Activated T-helper 2 cell treated with anti-CD3 and anti-CD28 coated beads, Interferon-gamma antibody, Interleukin-2, Interleukin-4, amounts not matched to agents 10 μg/mL and 5 μg/mL and 100 μg/mL, durations not matched to agents 14 hours and 24 hours and 36 hours (primary cell): ENCODE results near the gene CDYL2. TPM values are rescaled to one million over a fixed set of nuclear protein-coding genes. Genes with fewer than 3 reads are reported as not detected.

Experiments
- DNase-seq: peaks from one replicate; pipeline ENCODE4 v3.0.0; 2021; ENCODE audit warnings: low spot score
- H3K27ac Mint-ChIP-seq: one replicate; pipeline ENCODE4 v1.8.0; 2021; ENCODE audit warnings: mixed read lengths
- H3K27me3 Mint-ChIP-seq: one replicate; pipeline ENCODE4 v1.8.0; 2021; ENCODE audit warnings: low read depth, mixed read lengths
- H3K36me3 Mint-ChIP-seq: one replicate; pipeline ENCODE4 v1.8.0; 2021; ENCODE audit warnings: low read depth, mixed read lengths
- H3K4me1 Mint-ChIP-seq: one replicate; pipeline ENCODE4 v1.8.0; 2021; ENCODE audit warnings: low read depth, mixed read lengths
- H3K4me3 Mint-ChIP-seq: one replicate; pipeline ENCODE4 v1.8.0; 2021; ENCODE audit warnings: low read depth, mild to moderate bottlenecking, moderate library complexity, mixed read lengths
- H3K9me3 Mint-ChIP-seq: one replicate; pipeline ENCODE4 v1.8.0; 2021; ENCODE audit warnings: mixed read lengths
- intact Hi-C: fragments of 100-400 bp; cut with micrococcal nuclease; formaldehyde crosslinking; loops from one replicate; pipeline ENCODE4 v1.15.1; 2023
- total RNA-seq: library from RNA; stranded (reverse); gene quantifications from 2 replicates; pipeline ENCODE4 v1.2.3, GENCODE V29; 2022

CDYL2 gene
- 26.2 and 36.8 TPM in 2 replicates for total RNA-seq

GRCh38 chr16:80804526-80805383, at the start of gene CDYL2:
TSS of gene CDYL2 (minus strand) at chr16:80804598. CDS start at chr16:80804173, 425 bp downstream.
- Mint-ChIP-seq H3K4me1 (peaks cover 43% of the 10 kb centered on the region), H3K27me3 (no peaks in the 10 kb centered on the region), H3K27ac (peak within 1 kb of the TSS; percentile 90), H3K9me3 (no peaks in the 10 kb centered on the region), H3K4me3 (peak within 1 kb of the TSS; percentile 94), H3K36me3 (peaks cover 22% of the 10 kb centered on the region)
- DNase-seq, result peak; percentile 52
- intact Hi-C loops, result loop anchor here (10.0 kb wide), 1 partner anchor 200 kb away; the partner anchor contains the start of genes CENPN and CMC2

- intact Hi-C loops, result no loop called here
- Mint-ChIP-seq H3K9me3 (no peaks in the 10 kb centered on the region), H3K27ac (no peak overlapping the region), H3K4me3 (no peak overlapping the region), H3K4me1 (no peaks in the 10 kb centered on the region), H3K36me3 (no peaks in the 10 kb centered on the region), H3K27me3 (peaks cover 3% of the 10 kb centered on the region)
- DNase-seq, result no peak
Observed at GRCh38 chr16:80852261-80852872, 48.0 kb upstream of the CDYL2 start.

GRCh38 chr16:80851831-80852230, 47.4 kb upstream of the CDYL2 start:
- Mint-ChIP-seq H3K27ac (no peak overlapping the region), H3K4me3 (no peak overlapping the region), H3K4me1 (peaks cover 1% of the 10 kb centered on the region), H3K27me3 (peaks cover 3% of the 10 kb centered on the region), H3K9me3 (no peaks in the 10 kb centered on the region), H3K36me3 (no peaks in the 10 kb centered on the region)
- intact Hi-C loops, result no loop called here
- no peak for DNase-seq

- Mint-ChIP-seq H3K27ac (no peak overlapping the region), H3K36me3 (no peaks in the 10 kb centered on the region), H3K4me1 (peaks cover 1% of the 10 kb centered on the region), H3K4me3 (no peak overlapping the region), H3K9me3 (no peaks in the 10 kb centered on the region), H3K27me3 (peaks cover 3% of the 10 kb centered on the region)
- no peak for DNase-seq
- intact Hi-C loops, result no loop called here
Observed at GRCh38 chr16:80850757-80851156, 46.4 kb upstream of the CDYL2 start.

- peaks cover 4% of the 10 kb centered on the region for H3K9me3 Mint-ChIP-seq
- DNase-seq, result no peak
- no peaks in the 10 kb centered on the region for H3K36me3 Mint-ChIP-seq
- no peak overlapping the region for H3K4me3 Mint-ChIP-seq
- H3K27ac Mint-ChIP-seq, result no peak overlapping the region
- H3K27me3 Mint-ChIP-seq, result peaks cover 3% of the 10 kb centered on the region
- intact Hi-C loops, result no loop called here
- H3K4me1 Mint-ChIP-seq, result peaks cover 1% of the 10 kb centered on the region
Observed at GRCh38 chr16:80848862-80849261, 44.5 kb upstream of the CDYL2 start.

- DNase-seq, result no peak
- H3K27me3 Mint-ChIP-seq, result peaks cover 4% of the 10 kb centered on the region
- H3K4me3 Mint-ChIP-seq, result no peak overlapping the region
- intact Hi-C loops, result no loop called here
- H3K27ac Mint-ChIP-seq, result no peak overlapping the region
- peaks cover 9% of the 10 kb centered on the region for H3K9me3 Mint-ChIP-seq
- peaks cover 1% of the 10 kb centered on the region for H3K4me1 Mint-ChIP-seq
- H3K36me3 Mint-ChIP-seq, result no peaks in the 10 kb centered on the region
Observed at GRCh38 chr16:80846680-80847079, 42.3 kb upstream of the CDYL2 start.

GRCh38 chr16:80846275-80846674, 41.9 kb upstream of the CDYL2 start:
- Mint-ChIP-seq H3K9me3 (peaks cover 13% of the 10 kb centered on the region), H3K27me3 (peaks cover 8% of the 10 kb centered on the region), H3K4me3 (no peak overlapping the region), H3K36me3 (no peaks in the 10 kb centered on the region), H3K27ac (no peak overlapping the region), H3K4me1 (peaks cover 1% of the 10 kb centered on the region)
- intact Hi-C loops, result no loop called here
- no peak for DNase-seq

GRCh38 chr16:80844395-80844794, 40.0 kb upstream of the CDYL2 start:
- peaks cover 19% of the 10 kb centered on the region for H3K9me3 Mint-ChIP-seq
- H3K27ac Mint-ChIP-seq, result no peak overlapping the region
- no peaks in the 10 kb centered on the region for H3K36me3 Mint-ChIP-seq
- intact Hi-C loops, result no loop called here
- H3K27me3 Mint-ChIP-seq, result peaks cover 11% of the 10 kb centered on the region
- no peak overlapping the region for H3K4me3 Mint-ChIP-seq
- peaks cover 1% of the 10 kb centered on the region for H3K4me1 Mint-ChIP-seq
- no peak for DNase-seq

- H3K4me1 Mint-ChIP-seq, result no peaks in the 10 kb centered on the region
- H3K4me3 Mint-ChIP-seq, result no peak overlapping the region
- DNase-seq, result no peak
- no peak overlapping the region for H3K27ac Mint-ChIP-seq
- intact Hi-C loops, result no loop called here
- H3K36me3 Mint-ChIP-seq, result no peaks in the 10 kb centered on the region
- H3K27me3 Mint-ChIP-seq, result peaks cover 19% of the 10 kb centered on the region
- peaks cover 19% of the 10 kb centered on the region for H3K9me3 Mint-ChIP-seq
Observed at GRCh38 chr16:80841231-80841630, 36.8 kb upstream of the CDYL2 start.

GRCh38 chr16:80837533-80838147, 33.2 kb upstream of the CDYL2 start:
- no peak for DNase-seq
- Mint-ChIP-seq H3K4me3 (no peak overlapping the region), H3K27ac (no peak overlapping the region), H3K36me3 (no peaks in the 10 kb centered on the region), H3K4me1 (no peaks in the 10 kb centered on the region), H3K27me3 (peaks cover 32% of the 10 kb centered on the region), H3K9me3 (peaks cover 11% of the 10 kb centered on the region)
- intact Hi-C loops, result no loop called here

- peaks cover 11% of the 10 kb centered on the region for H3K9me3 Mint-ChIP-seq
- H3K36me3 Mint-ChIP-seq, result no peaks in the 10 kb centered on the region
- no peaks in the 10 kb centered on the region for H3K4me1 Mint-ChIP-seq
- H3K27me3 Mint-ChIP-seq, result peaks cover 32% of the 10 kb centered on the region
- no peak overlapping the region for H3K27ac Mint-ChIP-seq
- no peak overlapping the region for H3K4me3 Mint-ChIP-seq
- DNase-seq, result no peak
- intact Hi-C loops, result no loop called here
Observed at GRCh38 chr16:80836846-80837245, 32.4 kb upstream of the CDYL2 start.

GRCh38 chr16:80836202-80836601, 31.8 kb upstream of the CDYL2 start:
- no peaks in the 10 kb centered on the region for H3K4me1 Mint-ChIP-seq
- DNase-seq, result no peak
- intact Hi-C loops, result no loop called here
- H3K9me3 Mint-ChIP-seq, result peaks cover 5% of the 10 kb centered on the region
- no peaks in the 10 kb centered on the region for H3K36me3 Mint-ChIP-seq
- H3K4me3 Mint-ChIP-seq, result no peak overlapping the region
- no peak overlapping the region for H3K27ac Mint-ChIP-seq
- H3K27me3 Mint-ChIP-seq, result peaks cover 27% of the 10 kb centered on the region

GRCh38 chr16:80831039-80831438, 26.6 kb upstream of the CDYL2 start:
- no peaks in the 10 kb centered on the region for H3K9me3 Mint-ChIP-seq
- no peak overlapping the region for H3K4me3 Mint-ChIP-seq
- H3K4me1 Mint-ChIP-seq, result no peaks in the 10 kb centered on the region
- H3K27ac Mint-ChIP-seq, result no peak overlapping the region
- H3K36me3 Mint-ChIP-seq, result no peaks in the 10 kb centered on the region
- H3K27me3 Mint-ChIP-seq, result peaks cover 32% of the 10 kb centered on the region
- intact Hi-C loops, result no loop called here
- no peak for DNase-seq
